Measurements from ENCODE around the gene TSPOAP1. TPM values are rescaled to one million over a fixed set of nuclear protein-coding genes. Genes with fewer than 3 reads are reported as not detected.

TSPOAP1 gene
- total RNA-seq, 4 donors from 2014 or later: 0.72 to 1.6 (median 1.0) TPM

DNA sequence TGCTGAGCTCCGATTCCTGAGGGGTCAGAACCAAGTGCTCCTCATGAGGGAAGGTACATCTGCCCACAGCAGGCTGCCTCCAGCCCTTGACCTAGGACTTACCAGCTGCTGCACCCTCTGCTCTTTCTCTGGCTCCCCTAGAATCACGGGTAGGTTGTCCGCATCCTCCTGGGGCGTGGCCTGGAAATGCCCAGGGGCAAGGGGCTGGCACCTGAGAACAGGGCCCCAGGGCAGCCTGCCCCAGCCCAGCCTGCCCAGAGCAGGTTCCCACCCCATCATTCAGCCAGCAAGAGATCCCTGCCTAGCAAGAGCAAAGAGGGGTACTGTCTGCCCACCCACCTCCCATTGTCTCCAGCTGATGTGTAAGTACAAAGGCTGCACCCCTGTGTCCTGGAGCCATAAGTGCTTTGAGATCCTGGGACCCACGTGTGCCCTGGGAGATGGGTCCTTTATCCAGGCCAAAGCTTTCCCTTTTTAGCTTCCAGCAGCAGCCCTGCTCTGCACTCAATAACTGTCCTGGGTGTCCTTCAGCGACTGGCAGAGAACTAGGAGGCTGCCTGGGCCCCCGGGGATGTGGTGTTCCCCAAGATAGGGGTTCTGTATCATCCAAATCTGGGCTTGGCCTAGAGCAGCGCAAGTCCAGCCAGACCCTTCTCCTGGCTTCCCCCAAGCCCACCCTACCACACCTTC is 5.1 kb downstream of the TSPOAP1 start:
- in situ Hi-C loops (cut with MboI; ENCODE audit: low sequenced_read_pairs in 4 of 4) (loop anchor here in 1 of 4 donors (25.0 kb wide), 1 partner anchor 89 kb away; the partner anchor contains the start of gene RNF43), intact Hi-C loops (cut with DNase I; ENCODE audit: low total_unique reads) (no loop called here)
- Histone ChIP-seq H3K4me1 (peaks cover 0 to 6% of the 10 kb centered on the region in 2 donors), H3K36me3 (no peaks in the 10 kb centered on the region), H3K27me3 (peaks cover 0 to 4% (median under 1%) of the 10 kb centered on the region in 3 donors), H3K27ac (no peak overlapping the region), H3K4me3 (peak overlapping the region; percentile 60 to 77 (median 70)), H3K9me3 (no peaks in the 10 kb centered on the region)
- TF ChIP-seq POLR2A (IDR thresholded peaks at IDR 0.05): no peak
- TF ChIP-seq, protein P1, sequence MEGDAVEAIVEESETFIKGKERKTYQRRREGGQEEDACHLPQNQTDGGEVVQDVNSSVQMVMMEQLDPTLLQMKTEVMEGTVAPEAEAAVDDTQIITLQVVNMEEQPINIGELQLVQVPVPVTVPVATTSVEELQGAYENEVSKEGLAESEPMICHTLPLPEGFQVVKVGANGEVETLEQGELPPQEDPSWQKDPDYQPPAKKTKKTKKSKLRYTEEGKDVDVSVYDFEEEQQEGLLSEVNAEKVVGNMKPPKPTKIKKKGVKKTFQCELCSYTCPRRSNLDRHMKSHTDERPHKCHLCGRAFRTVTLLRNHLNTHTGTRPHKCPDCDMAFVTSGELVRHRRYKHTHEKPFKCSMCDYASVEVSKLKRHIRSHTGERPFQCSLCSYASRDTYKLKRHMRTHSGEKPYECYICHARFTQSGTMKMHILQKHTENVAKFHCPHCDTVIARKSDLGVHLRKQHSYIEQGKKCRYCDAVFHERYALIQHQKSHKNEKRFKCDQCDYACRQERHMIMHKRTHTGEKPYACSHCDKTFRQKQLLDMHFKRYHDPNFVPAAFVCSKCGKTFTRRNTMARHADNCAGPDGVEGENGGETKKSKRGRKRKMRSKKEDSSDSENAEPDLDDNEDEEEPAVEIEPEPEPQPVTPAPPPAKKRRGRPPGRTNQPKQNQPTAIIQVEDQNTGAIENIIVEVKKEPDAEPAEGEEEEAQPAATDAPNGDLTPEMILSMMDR (IDR thresholded peaks at IDR 0.05 in 4 of 5, conservative IDR thresholded peaks at IDR 0.05 in 1 of 5): no peak
- ATAC-seq (peak in 1 of 2 donors; percentile 7), DNase-seq (no peak)

DNA sequence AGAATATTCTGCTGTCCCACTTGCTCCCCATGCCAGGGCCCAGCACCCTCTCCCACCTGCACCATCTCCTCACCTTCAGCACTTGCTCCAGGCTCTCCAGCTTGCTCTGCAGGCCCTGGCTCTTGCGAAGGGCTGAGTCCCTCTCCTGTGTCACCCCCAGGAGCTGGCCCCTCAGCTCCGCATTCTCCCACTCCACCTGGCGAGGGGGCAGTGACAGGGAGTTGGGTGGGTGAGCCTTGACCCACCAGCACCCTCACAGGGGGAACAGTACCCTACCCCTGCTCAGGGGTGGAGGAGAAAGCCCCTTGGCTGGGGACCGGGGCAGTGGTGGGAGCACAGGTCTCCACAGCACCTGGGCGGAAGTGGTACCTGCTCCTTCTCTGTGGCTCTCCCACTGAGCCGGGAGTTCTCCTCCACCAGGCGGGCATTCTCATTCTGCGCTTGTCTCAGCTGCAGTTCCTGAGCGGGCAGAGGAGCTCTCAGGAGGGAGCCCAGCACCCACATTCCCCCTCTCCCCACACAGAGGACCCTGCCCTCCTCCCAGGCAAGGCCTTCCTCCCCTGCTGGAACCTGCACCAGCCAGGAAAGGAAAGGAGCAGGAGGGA is 5.9 kb downstream of the TSPOAP1 start:
- in situ Hi-C loops (cut with MboI; ENCODE audit: low sequenced_read_pairs in 4 of 4) (loop anchor here in 1 of 4 donors (25.0 kb wide), 1 partner anchor 90 kb away; the partner anchor contains the start of gene RNF43), intact Hi-C loops (cut with DNase I; ENCODE audit: low total_unique reads) (no loop called here)
- Histone ChIP-seq H3K27ac (no peak overlapping the region), H3K9me3 (no peaks in the 10 kb centered on the region), H3K27me3 (no peaks in the 10 kb centered on the region), H3K4me3 (no peak overlapping the region), H3K36me3 (no peaks in the 10 kb centered on the region), H3K4me1 (peaks cover 0 to 6% of the 10 kb centered on the region in 2 donors)
- TF ChIP-seq, protein P1 (IDR thresholded peaks at IDR 0.05 in 4 of 5, conservative IDR thresholded peaks at IDR 0.05 in 1 of 5): no peak
- no peak for TF ChIP-seq POLR2A (IDR thresholded peaks at IDR 0.05)
- ATAC-seq (no peak), DNase-seq (no peak)

DNA sequence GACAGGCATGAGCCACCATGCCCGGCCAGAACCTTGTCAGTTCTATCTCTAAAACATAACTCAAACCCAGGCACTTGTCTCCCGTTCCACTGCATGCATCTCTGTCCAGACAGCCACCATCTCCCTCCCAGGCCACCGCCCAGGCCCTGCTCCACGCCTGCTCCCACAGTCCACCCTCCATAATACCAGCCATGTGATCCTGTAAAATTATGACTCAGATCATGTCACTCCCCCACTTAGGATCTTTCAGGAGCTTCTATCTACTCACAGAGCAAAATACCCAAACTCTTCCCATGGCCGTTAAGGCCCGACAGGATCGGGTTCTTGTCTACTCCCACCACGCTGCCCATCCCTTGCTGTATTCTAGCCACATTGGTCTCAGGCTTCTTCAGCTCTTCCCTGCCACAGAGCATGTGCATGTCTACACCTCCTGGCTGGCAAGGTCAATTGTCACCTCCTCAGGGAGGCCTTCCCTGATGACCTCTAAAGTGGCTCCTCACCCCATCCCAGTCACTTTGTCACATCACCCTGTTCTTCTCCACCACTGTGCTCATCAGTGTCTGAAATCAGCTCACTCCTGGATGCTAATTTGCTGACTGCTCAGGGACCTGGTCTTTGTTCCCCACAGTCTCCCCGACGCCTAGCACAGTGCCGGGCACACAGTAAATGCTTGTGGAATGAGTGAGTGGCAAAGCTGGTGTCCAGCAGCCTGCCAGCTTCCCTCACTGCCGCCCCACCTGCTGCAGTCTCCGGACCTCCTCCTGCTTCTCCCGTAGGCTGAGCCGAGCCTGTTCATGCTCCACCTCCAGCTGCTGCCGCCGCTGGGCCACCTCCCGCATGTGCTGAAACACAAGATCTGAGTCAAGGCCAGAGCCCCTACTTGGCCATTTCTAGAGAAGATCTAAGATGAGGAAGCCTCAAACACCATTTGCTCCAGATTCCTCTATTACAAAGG is 6.7 kb downstream of the TSPOAP1 start:
- Histone ChIP-seq H3K9me3 (no peaks in the 10 kb centered on the region), H3K4me1 (peaks cover 0 to 6% of the 10 kb centered on the region in 2 donors), H3K36me3 (no peaks in the 10 kb centered on the region), H3K4me3 (no peak overlapping the region), H3K27ac (no peak overlapping the region), H3K27me3 (no peaks in the 10 kb centered on the region)
- intact Hi-C loops (cut with DNase I; ENCODE audit: low total_unique reads) (no loop called here), in situ Hi-C loops (cut with MboI; ENCODE audit: low sequenced_read_pairs in 4 of 4) (loop anchor here in 1 of 4 donors (25.0 kb wide), 1 partner anchor 90 kb away; the partner anchor contains the start of gene RNF43)
- TF ChIP-seq, protein P1 (IDR thresholded peaks at IDR 0.05 in 4 of 5, conservative IDR thresholded peaks at IDR 0.05 in 1 of 5): no peak
- no peak for TF ChIP-seq POLR2A (IDR thresholded peaks at IDR 0.05)
- DNase-seq (no peak), ATAC-seq (no peak)

DNA sequence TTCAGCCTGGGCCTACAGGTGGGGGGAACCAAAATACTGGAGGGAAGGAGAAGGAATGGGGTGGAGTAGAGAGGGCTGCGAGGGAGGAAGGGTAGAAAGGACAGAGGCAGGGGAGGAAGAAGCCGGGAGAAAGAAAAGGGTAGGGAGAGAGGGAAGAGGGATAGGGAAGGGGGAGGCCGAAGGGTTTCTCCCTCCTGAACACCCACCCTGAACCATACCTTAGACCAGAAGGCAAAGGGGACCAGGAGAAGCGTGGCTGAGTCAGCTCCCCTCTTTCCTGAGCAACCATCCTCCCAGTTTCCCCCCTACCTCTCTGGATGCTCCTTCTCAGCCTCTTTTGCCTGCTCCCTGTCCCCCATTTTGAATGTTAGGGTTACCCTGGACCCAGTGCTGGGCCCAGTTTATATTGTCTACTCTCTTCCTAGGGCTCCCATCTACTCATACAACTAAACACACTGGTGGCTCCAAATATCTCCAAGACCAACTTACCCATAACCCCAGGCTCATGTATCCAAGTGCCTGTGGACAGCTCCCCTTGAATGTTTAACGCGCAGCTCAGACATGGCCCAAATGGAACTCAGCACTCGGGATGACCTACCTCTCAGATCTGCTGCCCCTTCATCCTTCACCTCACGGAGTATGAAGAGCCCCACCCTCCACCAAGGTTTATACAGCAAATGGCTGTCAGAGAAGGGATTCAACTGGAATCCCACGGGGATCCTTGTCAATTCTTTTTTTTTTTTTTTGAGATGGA is 7.8 kb downstream of the TSPOAP1 start:
- H3K4me1 ChIP-seq: peaks cover 0 to 6% of the 10 kb centered on the region in 2 donors
- H3K27ac ChIP-seq: no peak overlapping the region
- intact Hi-C loops (cut with DNase I; ENCODE audit: low total_unique reads): no loop called here
- H3K9me3 ChIP-seq: no peaks in the 10 kb centered on the region
- TF ChIP-seq POLR2A (IDR thresholded peaks at IDR 0.05): no peak
- no peaks in the 10 kb centered on the region for H3K27me3 ChIP-seq
- ATAC-seq (no peak), DNase-seq (no peak)
- H3K4me3 ChIP-seq: no peak overlapping the region
- H3K36me3 ChIP-seq: no peaks in the 10 kb centered on the region
- in situ Hi-C loops (cut with MboI; ENCODE audit: low sequenced_read_pairs in 4 of 4): loop anchor here in 1 of 4 donors (25.0 kb wide), 1 partner anchor 92 kb away; the partner anchor contains the start of gene RNF43

Data from gastrocnemius medialis (tissue), 4 donors.